SH-SY5Y (cell line): ENCODE measurements around the gene KRT39.

Source experiments
- GATA2 ChIP-seq: IDR thresholded peaks from 2 replicates; pipeline ENCODE4 v1.6.1; 2011; ENCODE audit warnings: mild to moderate bottlenecking, low read depth, low read length
- GATA3 ChIP-seq: IDR thresholded peaks from 2 replicates; pipeline ENCODE4 v1.6.1; 2011; ENCODE audit warnings: low read depth, mild to moderate bottlenecking, low read length, moderate library complexity

DNA sequence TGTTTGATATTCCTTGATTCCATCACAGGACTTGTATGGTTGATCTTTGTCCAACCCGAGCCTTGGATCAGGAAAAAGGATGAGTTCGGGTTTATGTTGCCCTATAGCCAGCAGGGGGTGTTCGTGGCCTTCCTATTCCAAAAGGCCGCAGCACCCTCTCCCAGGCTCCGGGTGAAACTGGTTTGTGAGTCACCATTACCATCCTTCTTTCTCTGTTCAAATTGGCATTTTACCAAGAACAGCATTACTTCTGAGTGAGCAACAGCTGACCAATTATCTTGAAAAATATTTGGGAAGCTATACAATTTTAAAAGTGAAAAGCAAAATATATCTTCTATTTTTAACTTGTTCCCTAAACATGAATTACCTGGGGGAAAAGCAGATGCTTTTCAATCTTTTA, 57.4 kb downstream of the KRT39 start:
- TF ChIP-seq GATA2 (no peak), GATA3 (no peak)
